ENCODE data around the gene COG3.

DNA sequence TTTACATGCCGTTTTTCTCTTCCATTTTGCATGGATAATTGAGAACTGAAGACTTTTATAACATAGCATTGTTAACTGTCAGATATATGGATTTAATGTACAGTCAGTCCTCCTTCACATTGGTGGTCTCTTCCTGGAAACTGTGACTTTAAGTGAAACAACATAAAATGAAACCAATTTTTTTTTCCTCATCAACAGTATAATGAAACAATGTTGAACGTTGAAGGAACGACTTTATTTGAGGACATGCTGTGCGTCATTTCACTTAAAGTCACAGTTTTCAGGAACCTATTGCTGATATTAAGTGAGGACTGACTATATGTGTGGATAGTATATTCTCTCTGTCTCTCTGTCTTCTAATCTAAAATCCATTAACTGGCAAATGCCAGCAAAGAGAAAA is 54.8 kb downstream of the COG3 start:
- TF ChIP-seq, protein P1, sequence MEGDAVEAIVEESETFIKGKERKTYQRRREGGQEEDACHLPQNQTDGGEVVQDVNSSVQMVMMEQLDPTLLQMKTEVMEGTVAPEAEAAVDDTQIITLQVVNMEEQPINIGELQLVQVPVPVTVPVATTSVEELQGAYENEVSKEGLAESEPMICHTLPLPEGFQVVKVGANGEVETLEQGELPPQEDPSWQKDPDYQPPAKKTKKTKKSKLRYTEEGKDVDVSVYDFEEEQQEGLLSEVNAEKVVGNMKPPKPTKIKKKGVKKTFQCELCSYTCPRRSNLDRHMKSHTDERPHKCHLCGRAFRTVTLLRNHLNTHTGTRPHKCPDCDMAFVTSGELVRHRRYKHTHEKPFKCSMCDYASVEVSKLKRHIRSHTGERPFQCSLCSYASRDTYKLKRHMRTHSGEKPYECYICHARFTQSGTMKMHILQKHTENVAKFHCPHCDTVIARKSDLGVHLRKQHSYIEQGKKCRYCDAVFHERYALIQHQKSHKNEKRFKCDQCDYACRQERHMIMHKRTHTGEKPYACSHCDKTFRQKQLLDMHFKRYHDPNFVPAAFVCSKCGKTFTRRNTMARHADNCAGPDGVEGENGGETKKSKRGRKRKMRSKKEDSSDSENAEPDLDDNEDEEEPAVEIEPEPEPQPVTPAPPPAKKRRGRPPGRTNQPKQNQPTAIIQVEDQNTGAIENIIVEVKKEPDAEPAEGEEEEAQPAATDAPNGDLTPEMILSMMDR (conservative IDR thresholded peaks at IDR 0.05; ENCODE audit: low read depth, low read length) = no peak
- no peak for TF ChIP-seq EZH2 (IDR thresholded peaks at IDR 0.05; ENCODE audit: borderline replicate concordance, low read depth, low read length, poor library complexity, severe bottlenecking)
